Thyroid gland (tissue), 4 donors: ENCODE results near the gene RABL6. TPM values are rescaled to one million over a fixed set of nuclear protein-coding genes. Genes with fewer than 3 reads are reported as not detected.

Source experiments
- DNase-seq, 2 donors: peaks; one replicate each; pipeline ENCODE4 v3.0.0-alpha.2; 2019
- H3K27ac ChIP-seq, 3 donors: fragments of 200-600 bp; sonication (generic); 1 replicate in 2 of 3; 2 replicates in 1 of 3; pipeline ENCODE4 v1.5.1; 2016 to 2019; ENCODE audit warnings: mild to moderate bottlenecking in 1 of 3, moderate library complexity in 1 of 3
- H3K27me3 ChIP-seq: fragments of 200-600 bp; sonication (generic); one replicate; pipeline ENCODE4 v1.5.1; 2019
- H3K36me3 ChIP-seq, 2 donors: fragments of 200-600 bp; sonication (generic); one replicate each; pipeline ENCODE4 v1.5.1; 2016 to 2019
- H3K4me1 ChIP-seq, 2 donors: fragments of 200-600 bp; sonication (generic); one replicate each; pipeline ENCODE4 v1.5.1; 2017 to 2019
- H3K4me3 ChIP-seq, 3 donors: fragments of 200-600 bp; sonication (generic); replicated peaks in 1 of 3; 1 replicate in 2 of 3; 2 replicates in 1 of 3; pipeline ENCODE4 v1.5.1; 2016; ENCODE audit warnings: mild to moderate bottlenecking in 1 of 3
- H3K9me3 ChIP-seq: fragments of 200-600 bp; sonication (generic); one replicate; pipeline ENCODE4 v1.5.1; 2017
- CTCF ChIP-seq, 6 experiments: fragments of 200-600 bp in 3 of 6; fragments of 450-650 bp in 3 of 6; sonication (generic) in 3 of 6; IDR thresholded peaks; one replicate each; pipeline ENCODE4 v1.5.1; 2016 to 2019; ENCODE audit warnings: antibody characterized with exemption in 6 of 6, mild to moderate bottlenecking in 2 of 6, inconsistent platforms in 1 of 6, moderate library complexity in 1 of 6
- POLR2A ChIP-seq, 2 donors: fragments of 450-650 bp; IDR thresholded peaks; one replicate each; pipeline ENCODE4 v1.6.1; 2017; ENCODE audit warnings: antibody characterized with exemption in 2 of 2, mild to moderate bottlenecking in 2 of 2, moderate library complexity in 1 of 2
- WGBS, 2 donors: methylation state at CpG; one replicate each; pipeline ENCODE4 v1.1.5; 2017; 5-methylcytosine and 5-hydroxymethylcytosine counted together
- intact Hi-C: fragments of 100-400 bp; cut with DNase I; formaldehyde crosslinking; loops from one replicate; pipeline ENCODE4 v1.15.1; 2023
- total RNA-seq, 4 donors: library from RNA; depleted of rRNA; stranded (reverse); fragments of >200 nt; gene quantifications; one replicate each; pipeline ENCODE4 v1.2.3, GENCODE V29; 2016

The RABL6 gene
- total RNA-seq, 4 donors from 2014 or later: 59.8 to 84.0 (median 62.2) TPM

- Histone ChIP-seq H3K4me3 (no peak overlapping the region), H3K9me3 (no peaks in the 10 kb centered on the region), H3K36me3 (peaks cover 10 to 22% of the 10 kb centered on the region in 2 donors), H3K27me3 (no peaks in the 10 kb centered on the region), H3K4me1 (no peaks in the 10 kb centered on the region), H3K27ac (no peak overlapping the region)
- intact Hi-C loops: no loop called here
- TF ChIP-seq POLR2A (IDR thresholded peaks at IDR 0.05): no peak
- TF ChIP-seq CTCF (IDR thresholded peaks at IDR 0.05): no peak
- 49 to 69% methylated on average over 7 to 34 of the region's 83 CpGs for WGBS, 2 donors
- no peak for DNase-seq
Observed at GRCh38 chr9:136820971-136821825, 13.4 kb downstream of the RABL6 start.

- no peak overlapping the region for H3K4me3 ChIP-seq
- 86 to 87% methylated on average over 31 to 33 of the region's 42 CpGs for WGBS, 2 donors
- H3K4me1 ChIP-seq: no peaks in the 10 kb centered on the region
- no peak for DNase-seq
- no peaks in the 10 kb centered on the region for H3K9me3 ChIP-seq
- intact Hi-C loops: no loop called here
- H3K36me3 ChIP-seq: peaks cover 10 to 25% of the 10 kb centered on the region in 2 donors
- no peak overlapping the region for H3K27ac ChIP-seq
- no peak for TF ChIP-seq POLR2A (IDR thresholded peaks at IDR 0.05)
- no peak for TF ChIP-seq CTCF (IDR thresholded peaks at IDR 0.05)
- H3K27me3 ChIP-seq: no peaks in the 10 kb centered on the region
Observed at GRCh38 chr9:136821826-136822544, 14.2 kb downstream of the RABL6 start.

GRCh38 chr9:136823136-136824046 lies 15.6 kb downstream of the RABL6 start:
- 90 to 95% methylated on average over 21 to 29 of the region's 30 CpGs for WGBS, 2 donors
- intact Hi-C loops: no loop called here

More at GRCh38 chr9:136823136-136824046, 15.6 kb downstream of the RABL6 start:
- peaks cover 14 to 25% of the 10 kb centered on the region in 2 donors for H3K36me3 ChIP-seq
- no peak overlapping the region for H3K27ac ChIP-seq
- H3K4me3 ChIP-seq: no peak overlapping the region
- no peaks in the 10 kb centered on the region for H3K4me1 ChIP-seq
- no peaks in the 10 kb centered on the region for H3K27me3 ChIP-seq
- TF ChIP-seq CTCF (IDR thresholded peaks at IDR 0.05): no peak
- no peak for TF ChIP-seq POLR2A (IDR thresholded peaks at IDR 0.05)
- no peak for DNase-seq
- no peaks in the 10 kb centered on the region for H3K9me3 ChIP-seq
